ENCODE data around the gene STRADA.
"Not testable (repeated sequence)": the region's sequence is repeated elsewhere in the genome, so short reads cannot be mapped to it uniquely, and the experiment has no call there.

Gene STRADA

GRCh38 chr17:63754046-63754445 lies 12.4 kb upstream of the STRADA start:
- no peak for DNase-seq

- no peak for DNase-seq
Observed at GRCh38 chr17:63753215-63753614, 11.6 kb upstream of the STRADA start.

- no peak for DNase-seq
Observed at GRCh38 chr17:63752707-63753106, 11.1 kb upstream of the STRADA start.

GRCh38 chr17:63751806-63752205 lies 10.2 kb upstream of the STRADA start:
- DNase-seq: no peak

- DNase-seq: no peak
Observed at GRCh38 chr17:63741143-63741407, 524 bp downstream of the STRADA start.

DNA sequence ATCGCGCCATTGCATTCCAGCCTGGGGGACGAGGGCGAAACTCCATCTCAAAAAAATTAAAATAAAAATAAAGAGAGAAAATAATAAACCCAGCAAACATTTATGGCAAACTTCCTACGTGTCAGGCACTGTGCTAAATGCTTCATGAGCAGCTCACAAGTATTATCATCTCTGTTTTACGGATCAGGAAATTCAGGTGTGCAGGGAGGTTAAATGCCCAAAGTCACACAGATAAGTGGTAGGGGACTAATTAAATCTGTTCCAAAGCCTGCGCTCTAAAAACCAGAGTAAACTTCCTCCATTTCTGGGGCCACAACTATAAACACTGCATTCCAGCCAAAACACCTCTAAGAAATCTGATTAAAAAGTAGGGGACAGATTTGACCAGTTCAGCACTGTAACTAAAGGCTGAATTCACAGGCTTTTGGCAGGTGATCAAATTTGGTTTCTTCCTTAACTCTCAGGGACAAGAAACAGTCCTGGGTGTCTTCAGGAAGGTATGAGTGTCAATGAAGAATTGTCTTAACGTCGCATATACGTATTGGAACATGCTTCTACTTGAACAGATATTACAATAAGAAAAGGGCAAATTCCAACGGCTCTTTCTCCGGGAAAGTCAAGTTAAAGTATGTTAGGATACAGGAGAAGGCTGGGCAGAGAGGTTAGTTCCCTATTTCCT lies 996 bp downstream of the STRADA start:
- DNase-seq: peak; percentile 13

- no peak for DNase-seq
Observed at GRCh38 chr17:63735691-63736090, 5.9 kb downstream of the STRADA start.

DNA sequence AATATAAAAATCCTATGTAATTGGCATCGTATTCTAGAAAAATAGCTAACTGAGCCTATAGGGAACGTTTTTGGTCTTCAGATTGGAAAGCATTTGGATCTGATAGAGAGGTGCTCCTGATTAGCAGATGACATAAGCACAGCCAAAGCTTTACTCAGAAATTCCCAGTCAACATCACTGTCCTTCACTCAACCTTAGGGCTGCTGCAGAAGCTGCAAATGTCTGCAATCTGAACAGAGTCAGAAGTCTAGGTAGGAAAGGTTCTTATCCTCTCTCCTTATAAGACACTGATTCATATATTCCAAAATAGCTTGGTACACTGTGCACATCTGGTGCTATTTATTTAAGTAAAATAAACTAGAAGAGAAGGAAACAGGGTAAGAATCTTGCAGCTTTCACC lies 19.2 kb downstream of the STRADA start:
- DNase-seq: no peak

- DNase-seq: not testable (repeated sequence)
Observed at GRCh38 chr17:63720194-63720593, 21.4 kb downstream of the STRADA start.

- DNase-seq: no peak
Observed at GRCh38 chr17:63718988-63719387, 22.6 kb downstream of the STRADA start.

DNA sequence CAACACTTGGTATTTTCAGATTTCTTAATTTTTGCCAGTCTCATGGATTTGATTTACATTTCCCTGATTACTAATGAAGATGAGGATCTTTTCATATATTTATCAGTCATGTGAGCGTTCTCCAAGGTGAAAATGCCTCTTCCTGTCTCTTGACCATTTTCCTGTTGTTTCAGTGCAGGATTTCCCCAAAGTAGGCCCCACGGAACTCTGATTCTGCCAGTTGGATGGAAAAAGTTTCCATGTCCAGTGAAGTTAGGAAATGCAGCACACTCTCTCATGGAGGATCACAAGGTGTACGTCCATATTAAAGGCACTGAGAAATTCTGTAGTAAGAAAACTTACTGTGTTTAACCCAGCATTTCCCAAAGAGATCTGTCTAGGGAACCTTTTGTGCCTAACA lies 25.2 kb downstream of the STRADA start:
- no peak for DNase-seq

GRCh38 chr17:63714550-63715277 lies 26.9 kb downstream of the STRADA start:
- DNase-seq: peak; percentile 3

DNA sequence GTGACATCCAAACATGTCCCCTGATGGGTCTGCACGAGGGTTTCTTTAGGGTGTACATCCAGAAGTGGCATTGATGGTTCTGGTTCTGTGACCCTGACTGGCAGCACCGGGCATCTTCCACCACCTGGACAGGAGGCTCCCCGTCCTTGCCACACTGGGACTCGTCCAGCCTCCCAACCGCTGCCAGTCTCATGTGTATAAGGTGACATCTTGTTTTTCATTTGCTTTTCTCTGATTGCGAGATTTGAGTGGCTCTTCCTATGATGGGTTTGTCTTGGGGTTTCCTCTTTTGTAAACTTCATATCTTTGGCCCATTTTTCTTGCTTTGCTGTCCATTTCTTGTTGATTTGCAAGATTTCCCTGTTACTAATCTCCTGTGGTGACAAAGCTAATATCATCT lies 32.5 kb downstream of the STRADA start:
- DNase-seq: no peak

GRCh38 chr17:63707151-63707550 lies 34.4 kb downstream of the STRADA start:
- DNase-seq: no peak

- DNase-seq: no peak
Observed at GRCh38 chr17:63706336-63707082, 35.1 kb downstream of the STRADA start.

- DNase-seq: no peak
Observed at GRCh38 chr17:63705657-63706056, 35.9 kb downstream of the STRADA start.

DNA sequence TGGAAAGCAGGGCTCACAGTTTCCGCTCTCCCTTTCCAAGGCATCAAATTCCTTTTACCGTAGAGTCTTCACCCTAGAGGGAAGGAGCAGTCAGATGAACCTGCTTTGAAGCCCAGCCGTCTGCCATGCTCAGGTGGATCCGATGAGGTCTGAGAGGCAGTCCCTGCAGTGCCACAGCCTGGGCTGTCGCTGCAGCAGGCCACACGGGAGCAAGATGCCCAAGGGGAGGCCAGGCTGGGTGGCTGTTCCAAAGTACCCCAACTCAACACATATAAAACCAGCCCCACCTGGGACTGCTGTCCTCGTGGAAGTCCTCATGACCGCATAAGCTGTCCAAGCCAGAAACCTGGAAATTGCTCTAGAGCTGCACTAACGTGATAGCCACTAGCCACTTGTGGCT lies 36.8 kb downstream of the STRADA start:
- no peak for DNase-seq

DNA sequence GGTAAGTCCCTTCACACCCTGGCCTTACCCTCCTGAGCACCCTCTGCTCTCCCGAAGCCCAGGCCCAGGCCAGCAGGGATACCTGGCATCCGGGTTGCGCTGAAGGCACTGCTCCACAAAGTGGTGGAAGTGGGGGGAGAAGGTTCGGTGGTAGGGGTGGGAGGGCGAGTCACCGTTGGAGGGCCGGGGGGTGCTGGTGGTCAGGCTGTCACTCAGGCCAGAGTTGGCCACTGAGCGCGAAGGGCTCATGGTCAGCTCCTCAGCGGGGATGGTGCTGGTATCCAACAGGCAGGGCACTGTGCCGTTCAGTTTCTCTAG lies 37.4 kb downstream of the STRADA start:
- no peak for DNase-seq

DNA sequence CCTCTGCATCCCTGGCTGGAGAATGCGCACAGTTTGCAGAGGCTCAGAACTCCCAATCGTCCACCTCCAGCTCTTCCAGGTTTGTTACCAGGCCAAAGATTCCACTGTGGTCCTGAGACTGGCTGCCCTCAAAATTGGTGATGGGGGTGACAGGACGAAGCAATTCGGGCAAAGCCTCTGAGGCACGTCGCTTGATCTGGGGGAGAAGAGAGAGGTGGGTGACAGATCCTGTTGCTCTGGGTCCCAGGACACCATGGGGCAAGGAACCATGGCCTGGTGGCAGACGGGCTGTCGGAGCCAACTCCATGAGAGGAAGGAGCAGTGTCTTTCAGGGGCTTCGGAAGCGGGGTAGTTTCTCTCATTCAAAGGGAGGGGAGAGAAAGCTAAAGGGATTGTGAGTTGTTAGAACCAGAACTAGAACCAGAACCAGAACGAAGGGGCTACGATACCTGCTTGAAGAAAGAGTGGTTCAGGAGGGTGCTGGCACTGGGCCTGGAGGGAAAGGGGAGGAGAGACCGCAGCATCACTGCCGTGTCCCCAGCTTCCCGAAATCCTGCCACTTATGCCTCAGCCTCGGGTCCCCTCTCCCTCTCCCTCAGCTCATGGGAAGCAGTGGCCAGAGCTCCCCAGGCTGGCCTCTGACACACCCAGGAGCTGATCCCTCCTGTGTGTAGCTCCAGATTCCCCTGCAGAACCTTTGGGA lies 37.9 kb downstream of the STRADA start:
- no peak for DNase-seq

- no peak for DNase-seq
Observed at GRCh38 chr17:63703029-63703428, 38.6 kb downstream of the STRADA start.

DNA sequence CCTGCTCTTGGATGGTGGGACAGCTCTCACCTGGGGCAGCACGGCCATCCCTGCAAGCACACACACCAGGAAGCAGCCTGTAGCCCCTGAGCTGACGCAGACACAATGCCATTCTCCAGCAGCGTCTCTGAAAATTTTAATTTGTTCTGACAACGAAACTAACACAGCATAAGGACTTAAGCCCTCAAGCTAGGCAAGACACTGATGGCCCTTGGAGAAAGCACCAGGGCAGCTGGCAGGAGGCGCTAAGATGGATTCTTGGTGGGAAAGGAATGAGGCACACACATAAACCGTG lies 38.9 kb downstream of the STRADA start:
- DNase-seq: no peak

DNA sequence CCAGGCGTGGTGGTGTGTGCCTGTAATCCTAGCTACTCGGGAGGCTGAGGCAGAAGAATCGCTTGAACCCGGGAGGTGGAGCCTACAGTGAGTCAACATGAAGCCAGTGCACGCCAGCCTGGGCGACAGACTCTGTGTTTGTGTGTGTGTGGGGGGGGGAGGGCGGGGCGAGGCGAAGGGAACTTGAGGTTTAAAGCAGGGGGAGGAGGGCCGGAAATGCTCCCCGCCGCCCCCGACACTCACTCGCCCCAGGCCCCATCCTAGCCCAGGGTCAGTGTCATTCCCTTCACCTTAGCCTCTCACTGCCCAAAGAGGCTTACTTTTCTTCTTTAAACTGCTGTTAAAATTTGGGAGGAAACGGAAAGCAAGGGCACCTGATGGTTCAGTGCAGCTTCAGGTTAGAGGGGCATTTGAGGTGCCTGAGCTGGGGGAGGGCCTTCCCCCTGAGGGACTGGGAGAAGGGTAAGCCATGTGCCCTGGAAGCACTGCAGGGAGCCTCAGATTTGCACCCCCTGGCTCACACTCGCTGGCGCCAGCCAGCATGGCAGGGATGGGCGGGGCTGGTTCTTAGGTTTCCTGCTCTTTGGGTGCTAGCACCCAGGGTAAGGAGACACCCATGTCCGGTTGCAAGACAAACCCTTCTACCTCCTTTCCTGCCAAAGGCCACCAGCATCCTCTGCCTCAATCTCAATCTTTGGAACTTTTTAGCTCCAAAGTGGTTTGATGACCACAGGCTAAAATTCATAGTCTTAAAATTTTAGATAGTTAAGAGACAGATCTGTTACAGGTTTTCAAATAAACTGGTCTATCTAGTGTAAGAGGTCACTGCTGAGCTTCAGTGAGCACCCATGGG lies 39.5 kb downstream of the STRADA start:
- DNase-seq: no peak

DNA sequence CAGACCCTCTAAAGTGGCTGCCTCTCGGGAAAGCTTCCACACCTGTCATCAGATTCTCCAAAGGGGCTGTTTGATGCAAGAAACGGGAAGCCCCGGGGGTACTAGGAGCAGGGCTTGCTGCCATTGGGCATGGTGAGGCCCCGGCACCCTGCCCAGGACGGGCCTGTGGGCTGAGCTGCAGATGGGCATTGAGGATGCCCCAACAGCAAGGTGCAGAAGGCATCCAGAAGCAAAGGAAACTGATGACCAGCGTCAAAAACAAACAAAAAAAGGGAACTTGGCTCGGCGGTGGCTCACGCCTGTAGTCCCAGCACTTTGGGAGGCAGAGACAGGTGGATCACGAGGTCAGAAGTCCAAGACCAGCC lies 40.2 kb downstream of the STRADA start:
- no peak for DNase-seq

Data from DMS79 treated with DMSO at 0.1 percent for 48 hours (cell line).